Skeletal muscle cell (primary cell): Measurements from ENCODE around the gene RAB38.

Experiments
- DNase-seq: peaks from one replicate; pipeline ENCODE4 v3.0.0-alpha.2; 2010; ENCODE audit warnings: low read depth
- H3K4me3 ChIP-seq: 2 replicates; pipeline ENCODE4 v1.5.1; 2011; ENCODE audit warnings: low read depth, mild to moderate bottlenecking, control low read depth, low read length, moderate library complexity

The RAB38 gene

DNA sequence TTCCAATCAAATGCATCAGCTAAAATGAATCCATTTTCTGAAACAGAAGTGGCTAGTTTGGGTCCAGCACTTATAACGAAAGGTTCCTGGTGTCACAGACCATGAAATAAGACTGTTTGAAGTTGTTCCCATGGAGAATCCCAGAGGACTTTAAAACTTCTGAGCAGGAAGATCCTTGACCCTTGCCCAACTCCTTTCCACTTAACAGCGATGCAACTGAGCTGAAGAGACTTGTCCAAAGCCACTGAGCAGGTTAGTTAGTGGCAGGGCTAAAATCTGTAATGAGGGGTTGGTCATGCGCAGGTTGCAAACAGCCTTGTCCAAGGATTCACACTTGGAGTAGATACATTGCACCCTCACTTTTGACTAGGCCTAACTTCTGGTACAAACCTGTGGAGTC is 1.3 kb downstream of the RAB38 start:
- H3K4me3 ChIP-seq: no peak overlapping the region
- no peak for DNase-seq

- no peak for DNase-seq
- H3K4me3 ChIP-seq: no peak overlapping the region
These were observed 3.3 kb downstream of the RAB38 start for GRCh38 chr11:88171982-88172381.

DNA sequence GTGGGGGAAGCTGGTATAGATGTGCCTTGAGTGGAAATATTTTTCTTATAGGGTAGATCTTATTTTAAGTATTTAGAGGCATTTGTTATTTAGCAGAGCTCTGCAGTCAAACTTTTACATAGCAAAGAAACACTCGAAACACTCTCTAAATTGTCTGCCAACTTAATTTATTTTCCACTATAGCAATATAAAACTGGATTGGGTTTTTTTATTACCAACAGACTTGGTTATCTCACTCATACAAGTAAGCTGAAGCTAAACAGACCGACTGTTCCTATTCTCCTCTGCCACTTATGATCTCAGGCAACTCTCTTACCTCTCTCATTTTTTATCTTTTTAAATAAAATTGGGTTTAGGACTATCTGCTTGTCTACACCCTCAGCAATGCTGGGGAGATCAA is 4.6 kb downstream of the RAB38 start:
- H3K4me3 ChIP-seq: no peak overlapping the region
- no peak for DNase-seq

DNA sequence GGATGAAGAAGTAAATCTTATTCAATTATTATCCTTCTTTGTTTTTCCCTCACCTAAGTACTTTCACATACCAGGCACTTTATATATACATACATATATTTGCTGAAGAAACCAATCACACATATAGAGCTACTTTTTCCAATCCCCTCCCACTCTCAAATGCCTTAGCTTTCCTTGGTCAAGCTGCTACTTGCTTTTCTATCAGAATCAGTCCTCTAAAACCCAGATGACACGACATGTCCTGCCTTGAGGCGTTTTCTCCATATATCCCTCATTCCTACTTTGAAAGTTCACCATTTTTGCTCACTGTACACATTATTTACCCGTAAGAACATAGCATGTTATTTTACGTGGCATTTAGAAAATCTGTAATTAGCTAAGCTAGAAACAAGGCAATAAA is 5.4 kb downstream of the RAB38 start:
- DNase-seq: no peak
- no peak overlapping the region for H3K4me3 ChIP-seq

DNA sequence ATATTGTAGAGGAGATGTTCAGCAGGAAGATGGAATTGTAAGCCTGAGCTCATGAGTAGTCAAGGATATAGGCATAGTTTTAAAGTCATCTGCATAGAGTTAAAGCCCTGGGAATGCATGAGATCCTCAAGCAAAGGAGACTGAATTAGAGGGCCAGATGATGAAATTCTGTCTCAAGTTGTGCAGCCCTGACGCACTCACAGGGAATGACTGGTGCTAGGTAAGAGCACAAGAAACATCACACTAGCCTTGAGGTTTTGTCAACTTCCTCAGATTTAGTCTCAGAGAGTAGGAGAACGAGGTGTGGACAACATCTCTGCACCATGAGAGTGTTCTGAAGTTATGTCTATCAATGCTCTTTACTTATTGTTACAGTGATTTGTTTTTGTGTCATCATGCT is 5.8 kb downstream of the RAB38 start:
- H3K4me3 ChIP-seq: no peak overlapping the region
- DNase-seq: peak; percentile 56

- H3K4me3 ChIP-seq: no peak overlapping the region
- no peak for DNase-seq
These were observed 7.4 kb downstream of the RAB38 start for GRCh38 chr11:88167853-88168252.

GRCh38 chr11:88164806-88165585 is 10.2 kb downstream of the RAB38 start:
- H3K4me3 ChIP-seq: no peak overlapping the region
- no peak for DNase-seq

DNA sequence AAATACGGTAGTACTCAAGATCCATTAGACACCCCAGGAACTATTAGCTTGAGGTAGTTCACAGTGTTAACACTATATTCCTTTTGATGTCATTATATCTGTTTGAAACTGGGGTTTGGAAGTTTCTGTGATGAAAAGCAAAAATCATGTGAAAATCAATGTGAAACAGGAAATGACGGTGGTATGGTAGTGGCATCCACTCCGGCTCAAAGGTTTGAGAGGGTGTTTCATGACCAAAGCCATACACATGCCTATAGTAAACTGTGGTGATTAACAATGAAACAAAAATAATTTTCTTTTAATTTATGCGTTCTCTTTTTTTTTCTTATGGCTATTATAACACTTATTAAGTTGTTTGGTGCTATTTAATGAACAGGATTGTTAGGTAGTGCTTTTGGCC is 10.9 kb downstream of the RAB38 start:
- no peak for DNase-seq
- no peak overlapping the region for H3K4me3 ChIP-seq

- H3K4me3 ChIP-seq: no peak overlapping the region
- DNase-seq: no peak
These were observed 17.2 kb downstream of the RAB38 start for GRCh38 chr11:88158081-88158480.

DNA sequence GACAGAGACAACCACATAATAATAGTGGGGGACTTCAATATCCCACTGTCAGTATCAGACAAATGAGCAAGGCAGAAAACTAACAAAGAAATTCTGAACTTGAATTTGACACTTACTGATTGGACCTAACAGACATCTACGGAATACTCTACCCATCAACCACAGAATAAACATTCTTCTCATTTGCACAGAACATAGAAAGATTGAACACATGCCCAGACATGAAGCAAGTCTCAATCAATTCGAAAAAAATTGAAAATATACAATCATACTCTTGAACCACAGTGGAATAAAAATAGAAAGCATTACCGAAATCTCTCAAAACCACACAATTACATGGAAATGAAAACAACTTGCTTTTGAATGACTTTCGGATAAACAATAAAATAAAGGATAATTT is 17.9 kb downstream of the RAB38 start:
- DNase-seq: no peak

GRCh38 chr11:88152381-88152780 is 22.9 kb downstream of the RAB38 start:
- H3K4me3 ChIP-seq: no peak overlapping the region
- DNase-seq: no peak

More for the DNA sequence above, 17.9 kb downstream of the RAB38 start:
- H3K4me3 ChIP-seq: no peak overlapping the region

DNA sequence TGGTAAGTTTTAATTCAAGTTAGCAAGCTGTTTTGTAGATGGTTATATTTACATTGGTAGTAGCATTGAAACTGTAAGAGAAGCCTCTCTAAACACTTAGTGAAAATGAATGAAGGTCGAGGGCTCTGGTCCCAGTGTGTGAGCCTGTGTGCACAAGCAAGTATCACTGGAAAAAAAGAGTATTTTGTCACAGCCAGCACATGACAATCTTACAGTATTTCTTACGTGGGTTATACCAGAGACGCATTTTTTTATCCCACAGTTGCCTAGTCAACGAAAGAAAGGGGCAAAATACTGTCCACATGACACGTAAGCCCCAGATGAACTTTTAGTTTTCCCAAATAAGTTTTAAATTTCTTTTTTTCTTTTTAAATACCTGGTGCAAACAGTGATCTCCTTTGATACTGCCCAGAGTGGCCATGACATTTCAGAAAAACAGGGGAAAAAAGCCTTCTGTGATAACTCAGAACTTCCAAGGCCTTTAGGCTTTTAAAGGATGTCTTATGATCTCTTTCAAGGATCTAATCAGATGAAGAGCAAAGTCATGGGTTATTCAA is 23.5 kb downstream of the RAB38 start:
- no peak for DNase-seq
- no peak overlapping the region for H3K4me3 ChIP-seq

GRCh38 chr11:88146106-88146505 is 29.1 kb downstream of the RAB38 start:
- no peak overlapping the region for H3K4me3 ChIP-seq
- no peak for DNase-seq

- DNase-seq: no peak
- H3K4me3 ChIP-seq: no peak overlapping the region
These were observed 35.4 kb downstream of the RAB38 start for GRCh38 chr11:88139865-88140264.

DNA sequence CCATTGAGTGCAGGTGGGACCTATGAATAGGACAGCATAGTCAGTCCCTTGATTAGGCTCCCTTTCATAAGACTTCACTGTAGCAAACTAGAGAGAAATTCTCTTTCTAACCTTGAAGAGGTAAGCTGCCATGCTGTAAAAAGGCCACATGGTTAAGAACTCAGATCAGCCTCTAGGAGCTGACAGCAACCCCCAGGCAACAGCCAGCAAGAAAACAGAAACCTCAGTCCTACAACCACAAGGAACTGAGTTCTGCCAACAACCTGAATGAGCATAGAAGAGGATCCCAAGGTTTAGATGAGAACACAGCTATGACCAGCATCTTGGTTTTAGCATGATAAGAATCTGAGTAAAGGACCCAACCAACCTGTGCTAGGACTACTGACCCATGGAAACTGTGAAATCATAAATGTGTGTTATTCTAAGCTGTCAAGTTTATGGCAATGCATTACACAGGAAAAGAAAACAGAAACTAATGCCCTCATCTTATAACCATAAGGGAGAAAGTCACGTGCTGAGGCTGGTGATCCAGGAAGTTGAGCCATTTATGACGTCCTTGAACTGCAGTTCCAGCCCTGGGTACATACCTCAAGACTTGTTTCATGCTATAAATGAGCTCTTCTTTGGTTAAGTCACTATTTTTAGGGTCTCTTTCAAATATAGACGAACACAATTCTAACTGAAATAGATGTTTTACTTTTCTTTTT is 43.3 kb downstream of the RAB38 start:
- no peak for DNase-seq
- H3K4me3 ChIP-seq: no peak overlapping the region

DNA sequence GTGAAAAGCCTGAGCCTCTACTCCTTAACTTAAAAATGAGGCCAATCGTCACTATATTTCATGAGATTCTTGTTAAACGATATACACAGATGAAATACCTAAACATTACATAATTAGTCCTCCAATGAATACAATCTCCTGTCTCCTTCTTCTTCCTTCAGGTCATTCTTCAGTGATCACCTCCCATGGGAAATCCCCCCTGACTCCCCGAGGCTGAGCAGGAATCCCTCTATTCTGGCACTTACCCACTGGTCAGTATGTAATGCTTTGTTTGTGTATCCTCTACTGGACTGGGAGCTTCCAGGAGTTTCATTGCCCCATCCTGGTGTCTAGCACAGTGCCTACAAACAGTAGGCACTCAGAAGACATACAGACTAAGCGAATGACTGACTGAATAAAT is 52.3 kb downstream of the RAB38 start:
- DNase-seq: no peak
- H3K4me3 ChIP-seq: no peak overlapping the region

GRCh38 chr11:88119561-88119960 is 55.7 kb downstream of the RAB38 start:
- DNase-seq: no peak

DNA sequence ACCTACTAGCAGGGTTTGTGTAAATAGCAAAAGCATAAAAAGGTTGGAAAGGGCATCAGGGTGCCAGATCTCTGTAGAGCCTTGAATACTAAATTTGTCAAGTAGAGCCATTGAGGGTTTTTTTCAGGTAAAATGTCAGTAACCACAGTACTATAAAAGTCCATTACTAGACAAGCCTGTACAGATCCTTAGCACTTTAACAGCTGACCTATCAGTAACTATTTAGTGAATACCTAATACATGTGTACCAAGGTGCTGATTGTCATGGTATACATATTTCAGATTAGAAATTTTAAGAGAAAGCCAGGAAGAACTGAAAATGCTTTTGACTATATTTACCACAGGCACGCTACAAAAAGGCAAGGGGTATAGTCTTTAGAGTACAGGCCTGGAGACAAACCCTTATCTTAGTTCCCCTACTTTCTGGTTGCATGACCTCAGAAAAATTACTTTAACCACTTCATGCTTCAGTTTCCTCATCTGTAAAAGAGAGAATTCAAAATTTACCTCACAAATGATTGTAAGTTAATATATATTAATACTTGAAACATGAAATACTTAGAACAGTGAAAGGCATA is 57.9 kb downstream of the RAB38 start:
- DNase-seq: no peak
- H3K4me3 ChIP-seq: no peak overlapping the region

More at GRCh38 chr11:88119561-88119960, 55.7 kb downstream of the RAB38 start:
- H3K4me3 ChIP-seq: no peak overlapping the region

- no peak overlapping the region for H3K4me3 ChIP-seq
- no peak for DNase-seq
These were observed 59.2 kb downstream of the RAB38 start for GRCh38 chr11:88115828-88116755.
